GM18873 (cell line): ENCODE measurements around the gene NOTCH4.
"Not testable (repeated sequence)": the region's sequence is repeated elsewhere in the genome, so short reads cannot be mapped to it uniquely, and the experiment has no call there.

Source experiments
- ATAC-seq: cut with Tn5 transposase; IDR thresholded peaks from one replicate; pipeline ENCODE4 v1.9.1; 2021; ENCODE audit warnings: mild to moderate bottlenecking, moderate library complexity, moderate number of reproducible peaks; ENCODE audit not compliant: unreplicated experiment, low FRiP score

Gene NOTCH4

GRCh38 chr6:32194825-32195651 is 28.8 kb downstream of the NOTCH4 start:
- ATAC-seq, result peak; percentile 61

GRCh38 chr6:32194388-32194787 is 29.5 kb downstream of the NOTCH4 start:
- no peak for ATAC-seq

- ATAC-seq, result not testable (repeated sequence)
Observed at GRCh38 chr6:32193096-32193495, 30.8 kb downstream of the NOTCH4 start.

GRCh38 chr6:32192608-32193039 is 31.2 kb downstream of the NOTCH4 start, which contains the start of gene GPSM3:
Gene GPSM3 (minus strand): TSS chr6:32192643. CDS start chr6:32192513, 130 bp downstream.
- ATAC-seq, result no peak

GRCh38 chr6:32191696-32192607 is 31.9 kb downstream of the NOTCH4 start:
- ATAC-seq, result no peak

GRCh38 chr6:32190911-32191677 is 32.8 kb downstream of the NOTCH4 start:
- no peak for ATAC-seq

- peak; percentile 49 for ATAC-seq
Observed at GRCh38 chr6:32190054-32190851, 33.6 kb downstream of the NOTCH4 start, which contains the start of gene PBX2. Gene PBX2 (minus strand): TSS chr6:32190202. CDS start chr6:32189915, 287 bp downstream.

GRCh38 chr6:32189742-32190053 is 34.2 kb downstream of the NOTCH4 start:
- no peak for ATAC-seq

GRCh38 chr6:32189069-32189741 is 34.7 kb downstream of the NOTCH4 start:
- no peak for ATAC-seq

- no peak for ATAC-seq
Observed at GRCh38 chr6:32188381-32189068, 35.3 kb downstream of the NOTCH4 start.

- not testable (repeated sequence) for ATAC-seq
Observed at GRCh38 chr6:32187725-32188380, 36.0 kb downstream of the NOTCH4 start.

- no peak for ATAC-seq
Observed at GRCh38 chr6:32187009-32187709, 36.7 kb downstream of the NOTCH4 start.

GRCh38 chr6:32186151-32186840 is 37.6 kb downstream of the NOTCH4 start:
- not testable (repeated sequence) for ATAC-seq

GRCh38 chr6:32185681-32186131 is 38.2 kb downstream of the NOTCH4 start:
- not testable (repeated sequence) for ATAC-seq

GRCh38 chr6:32184084-32184640 is 39.7 kb downstream of the NOTCH4 start, which contains the start of gene AGER:
Gene AGER (minus strand): TSS chr6:32184253. CDS start chr6:32184222, 31 bp downstream.
- ATAC-seq, result no peak

GRCh38 chr6:32183483-32184083 is 40.3 kb downstream of the NOTCH4 start:
- ATAC-seq, result no peak
